ENCODE measurements around the gene TMEM191C.
"Not testable (repeated sequence)": the region's sequence is repeated elsewhere in the genome, so short reads cannot be mapped to it uniquely, and the experiment has no call there.

TMEM191C gene

DNA sequence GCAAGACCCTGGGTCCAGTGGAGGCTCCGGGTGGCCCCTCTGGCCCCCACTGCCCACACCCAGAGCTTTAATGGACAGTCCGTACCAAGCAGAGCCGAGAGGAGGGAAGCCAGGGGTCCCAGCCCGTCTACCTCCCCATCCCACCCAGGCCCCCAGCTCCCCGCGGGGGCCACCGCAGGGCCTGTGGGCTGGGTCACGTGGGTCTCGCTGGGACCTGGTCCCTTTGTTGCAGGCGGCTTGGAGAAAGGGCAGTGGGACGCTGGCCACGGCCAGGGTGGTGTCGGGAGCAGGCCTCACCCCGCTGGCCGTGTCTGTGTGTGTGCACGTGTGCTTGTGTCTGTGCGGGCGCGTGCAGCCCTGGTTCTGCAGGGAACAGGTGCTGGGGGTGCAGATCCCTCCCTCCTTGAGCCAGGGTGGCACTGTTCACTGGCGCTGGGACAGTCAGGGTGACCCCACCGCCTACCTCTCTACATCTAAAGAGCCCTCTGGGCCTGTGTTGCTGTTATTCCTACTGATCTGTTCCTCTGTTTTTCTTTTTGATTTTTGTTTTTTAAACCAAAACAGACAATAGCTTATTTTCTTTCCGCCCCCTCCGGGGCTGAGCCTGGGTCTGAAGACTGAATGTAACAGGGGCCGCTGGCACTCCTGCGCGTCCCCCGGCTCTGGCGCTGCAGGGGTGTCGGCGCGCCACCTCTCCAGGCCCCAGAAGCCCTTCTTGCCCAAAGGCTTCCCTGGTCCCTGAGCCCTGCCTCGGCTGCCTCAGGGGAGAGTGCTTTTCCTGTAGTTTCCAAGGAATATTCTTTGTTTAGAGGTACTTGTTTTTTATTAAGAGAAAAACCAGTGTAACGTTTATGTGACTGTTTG lies 20.1 kb upstream of the TMEM191C start:
- no peak for DNase-seq

GRCh38 chr22:21447694-21448402 lies 19.3 kb upstream of the TMEM191C start:
- peak; percentile 13 for DNase-seq

- peak; percentile 0 for DNase-seq
Measured at GRCh38 chr22:21448627-21449416, 18.4 kb upstream of the TMEM191C start.

DNA sequence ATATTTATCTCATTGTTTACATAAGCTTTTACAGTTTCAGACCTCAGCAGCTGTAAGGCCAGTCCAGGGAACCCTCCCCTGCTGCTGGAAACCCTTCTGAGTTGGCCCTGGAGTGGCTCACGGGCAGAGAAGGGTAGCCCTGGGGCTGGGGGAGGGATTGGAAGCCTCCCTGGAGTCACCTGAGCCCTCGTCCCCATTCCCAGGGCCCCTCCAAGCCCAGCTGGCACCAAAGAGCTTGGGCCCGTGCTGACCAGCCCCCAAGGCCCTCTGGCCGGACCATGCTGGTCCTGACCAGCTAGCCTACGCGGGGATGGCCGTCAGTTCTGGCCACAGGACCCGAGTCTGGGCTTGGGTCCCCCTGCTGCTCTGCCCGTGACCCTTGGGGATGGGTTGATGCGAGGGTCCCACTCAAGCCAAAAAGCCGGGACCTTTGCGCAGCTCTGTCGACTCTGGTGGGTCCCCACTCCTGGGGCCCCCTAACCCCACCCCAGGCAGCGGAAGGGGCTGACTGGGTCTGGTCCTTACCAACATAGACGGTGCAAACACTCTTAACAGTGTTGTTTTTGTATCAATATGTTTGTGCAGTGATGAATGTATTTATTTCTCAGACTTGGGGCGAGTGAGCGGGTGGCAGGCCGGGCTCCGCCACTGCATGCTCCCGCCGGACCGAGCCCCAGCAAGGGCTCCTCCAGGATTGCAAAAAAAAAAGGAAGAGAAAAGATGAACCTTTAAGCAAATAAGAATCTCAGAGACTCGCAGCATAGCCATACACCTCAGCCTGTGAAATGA lies 17.5 kb upstream of the TMEM191C start:
- peak; percentile 0 for DNase-seq

DNA sequence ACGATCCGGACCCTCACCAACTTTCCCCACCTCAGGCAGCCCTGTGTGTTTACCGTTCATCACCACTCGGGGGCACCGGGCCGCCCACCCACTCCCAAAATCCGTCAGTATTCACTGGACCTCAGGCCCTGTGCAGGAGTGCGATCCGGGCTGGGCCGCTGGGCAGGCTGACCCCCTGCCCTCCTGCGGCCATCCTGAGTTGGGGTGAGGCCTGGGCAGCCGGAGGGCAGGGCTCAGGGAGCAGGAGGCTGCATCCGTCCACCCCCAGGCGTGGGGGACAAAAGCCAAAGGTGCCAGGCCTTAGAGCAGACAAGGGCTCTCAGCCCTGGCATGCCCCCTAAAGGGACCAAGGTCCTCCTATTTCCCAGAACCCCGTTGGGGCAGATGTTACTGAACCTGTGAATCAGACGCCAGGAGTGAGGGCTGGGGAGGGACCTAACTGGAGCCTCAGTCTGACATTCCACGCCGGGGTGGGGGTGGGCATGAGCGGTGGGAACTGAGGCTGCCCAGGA lies 16.8 kb upstream of the TMEM191C start:
- no peak for DNase-seq

DNA sequence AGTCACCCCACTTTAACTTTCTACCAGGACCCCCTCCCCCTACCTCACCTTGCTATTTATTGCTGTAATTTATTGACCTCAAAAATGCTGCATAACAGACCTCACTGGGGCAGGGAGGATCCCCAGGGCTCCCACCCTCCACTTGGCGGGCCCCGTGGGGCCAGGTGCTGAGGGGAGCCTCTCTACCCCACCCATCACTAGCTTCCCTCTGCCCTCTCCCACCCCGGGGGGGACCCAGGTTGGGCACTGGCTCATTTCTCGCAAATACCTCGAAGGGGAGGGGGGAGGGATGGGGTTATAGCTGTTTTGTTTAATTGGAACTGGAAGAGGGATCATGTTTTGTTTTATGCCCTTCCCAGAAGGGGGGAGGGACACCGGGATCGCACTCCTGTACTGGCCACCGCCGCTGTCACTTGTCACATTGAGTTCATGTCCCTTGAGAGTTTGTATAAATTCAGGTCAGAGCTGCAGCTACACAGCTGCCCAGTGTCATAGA lies 16.3 kb upstream of the TMEM191C start:
- DNase-seq, result no peak

DNA sequence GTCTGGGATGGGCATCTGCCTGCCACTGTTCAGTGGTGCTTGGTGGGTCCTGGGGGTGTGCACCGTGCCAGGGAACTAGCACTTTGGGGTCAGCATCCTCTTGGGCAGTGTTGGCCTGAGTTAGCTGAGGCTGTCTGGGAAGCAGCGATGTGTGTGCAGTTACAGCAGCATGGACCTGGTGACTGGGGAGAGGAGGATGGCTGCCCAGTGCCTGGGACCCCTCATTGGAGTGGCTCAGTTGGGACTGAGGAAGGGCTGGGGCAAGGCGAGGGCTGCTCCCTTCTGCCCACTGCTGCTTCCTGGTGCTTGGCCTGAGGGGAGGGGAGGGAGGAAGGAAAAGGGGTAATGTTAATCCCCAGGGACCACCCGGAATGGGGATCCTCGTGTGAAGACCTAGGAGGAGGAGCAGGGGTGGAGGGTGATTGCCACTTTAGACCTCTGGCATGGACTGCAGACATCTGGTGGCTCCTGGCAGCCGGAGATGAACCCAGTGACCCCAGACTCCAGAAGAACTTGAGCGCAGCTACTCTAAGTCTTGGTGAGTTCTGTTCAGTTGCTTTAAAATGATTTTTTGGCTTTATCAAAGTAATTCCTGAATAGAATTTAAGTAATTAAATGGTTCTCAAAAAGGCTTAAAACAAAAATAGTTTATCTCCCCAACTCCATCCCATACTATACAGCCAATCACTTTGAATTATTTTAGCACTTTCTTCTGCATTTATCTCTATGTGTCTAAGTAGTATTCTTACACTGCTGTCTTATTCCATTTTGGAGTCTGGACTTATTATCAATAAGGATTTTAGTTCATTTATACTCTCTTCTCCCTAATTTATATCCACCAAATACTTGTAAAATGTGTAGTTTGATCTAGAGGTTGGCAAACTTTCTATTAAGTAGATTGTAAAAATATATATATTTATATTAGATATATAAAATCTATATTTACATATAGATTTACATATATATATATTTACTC lies 15.4 kb upstream of the TMEM191C start:
- no peak for DNase-seq

DNA sequence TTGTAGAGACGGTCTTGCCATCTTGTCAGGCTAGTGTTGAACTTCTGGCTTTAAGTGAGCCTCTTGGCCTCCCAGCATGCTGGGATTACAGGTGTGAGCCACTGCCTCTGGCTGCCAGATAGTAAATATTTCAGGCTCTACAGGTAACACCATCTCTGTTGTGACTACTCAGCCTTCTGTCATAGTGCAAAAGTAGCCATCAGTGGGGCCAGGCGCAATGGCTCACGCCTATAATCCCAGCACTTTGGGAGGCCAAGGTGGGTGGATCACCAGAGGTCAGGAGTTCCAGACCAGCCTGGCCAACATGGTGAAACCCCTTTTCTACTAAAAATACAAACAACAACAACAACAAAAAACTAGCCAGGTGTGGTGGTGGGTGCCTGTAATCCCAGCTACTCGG lies 14.5 kb upstream of the TMEM191C start:
- not testable (repeated sequence) for DNase-seq

GRCh38 chr22:21454998-21455333 lies 12.2 kb upstream of the TMEM191C start:
- not testable (repeated sequence) for DNase-seq

GRCh38 chr22:21455334-21456089 lies 11.7 kb upstream of the TMEM191C start:
- no peak for DNase-seq

GRCh38 chr22:21457023-21457787 lies 10.0 kb upstream of the TMEM191C start:
- no peak for DNase-seq

DNA sequence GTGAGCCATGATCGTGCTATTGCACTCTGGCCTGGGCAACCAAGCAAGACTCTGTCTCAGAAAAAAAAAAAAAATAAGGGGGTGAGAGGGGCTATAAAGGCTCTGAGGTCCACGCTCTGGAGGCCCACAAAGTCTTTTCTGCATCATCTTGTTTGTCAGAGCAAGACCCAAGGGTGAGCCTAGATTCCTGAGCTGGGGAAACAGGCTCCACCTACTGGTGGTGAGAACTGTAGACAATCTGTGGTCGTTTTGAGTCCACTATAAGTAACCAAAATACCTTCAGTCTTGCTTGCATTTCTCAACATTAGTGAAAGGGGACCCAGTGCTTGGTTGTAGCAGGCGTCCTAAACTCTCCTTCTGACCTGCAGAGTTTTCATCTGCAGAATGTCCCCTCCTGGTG lies 4.5 kb upstream of the TMEM191C start:
- DNase-seq, result not testable (repeated sequence)

GRCh38 chr22:21468194-21469096 lies 1.3 kb downstream of the TMEM191C start:
- peak; percentile 89 for DNase-seq

GRCh38 chr22:21469097-21469994 lies 2.2 kb downstream of the TMEM191C start:
- DNase-seq, result not testable (repeated sequence)

GRCh38 chr22:21472984-21473383 lies 5.8 kb downstream of the TMEM191C start:
- DNase-seq, result not testable (repeated sequence)

DNA sequence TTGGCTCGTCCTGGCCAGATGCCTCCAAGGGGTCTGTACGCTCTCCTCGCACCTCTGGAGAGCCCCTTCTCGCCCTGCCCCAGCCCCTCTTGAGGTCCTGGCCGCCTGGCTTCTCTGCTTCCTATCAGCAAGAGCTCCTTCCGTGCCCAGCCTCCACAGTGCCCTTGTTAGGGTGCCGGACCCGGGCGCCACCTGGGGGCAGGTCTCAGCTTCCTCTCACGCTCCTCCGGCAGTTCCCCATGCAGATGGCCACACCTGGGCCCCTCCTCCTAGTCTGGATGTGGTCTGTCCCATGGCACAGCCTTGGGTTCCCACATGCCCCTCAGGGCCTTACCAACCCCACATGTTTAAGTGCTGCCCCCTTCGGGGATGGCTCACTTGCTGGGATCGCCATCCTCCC lies 6.5 kb downstream of the TMEM191C start:
- not testable (repeated sequence) for DNase-seq

- not testable (repeated sequence) for DNase-seq
Measured at GRCh38 chr22:21484039-21484438, 16.9 kb downstream of the TMEM191C start.
